GM10266 (cell line): Measurements from ENCODE around the gene MINK1.

Experiments used
- DNase-seq: peaks from one replicate; pipeline ENCODE4 v3.0.0; 2012; ENCODE audit errors: extremely low spot score
- TF ChIP-seq, protein P1 (sequence below): IDR thresholded peaks from 2 replicates; pipeline ENCODE4 v1.5.1; 2012; ENCODE audit warnings: mild to moderate bottlenecking, low read depth; ENCODE audit not compliant: control insufficient read depth, insufficient read depth; ENCODE audit errors: missing control alignments

The MINK1 gene

DNA sequence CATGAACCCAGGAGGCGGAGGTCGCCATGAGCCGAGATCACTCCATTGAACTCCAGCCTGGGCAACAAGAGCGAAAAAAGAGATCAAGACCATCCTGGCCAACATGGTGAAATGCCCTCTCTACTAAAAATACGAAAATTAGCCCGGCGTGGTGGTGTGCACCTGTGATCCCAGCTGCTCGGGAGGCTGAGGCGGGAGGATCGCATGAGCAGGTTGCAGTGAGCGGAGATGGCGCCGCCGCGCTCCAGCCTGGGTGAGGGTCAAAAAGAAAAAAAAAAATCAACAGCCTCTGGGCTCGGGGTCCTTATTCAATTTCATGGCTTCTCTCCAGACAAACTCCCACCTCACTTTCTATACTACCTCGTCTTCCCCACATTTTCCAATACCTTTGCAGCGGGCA, 95.7 kb downstream of the MINK1 start:
- no peak for DNase-seq
- TF ChIP-seq, protein P1, sequence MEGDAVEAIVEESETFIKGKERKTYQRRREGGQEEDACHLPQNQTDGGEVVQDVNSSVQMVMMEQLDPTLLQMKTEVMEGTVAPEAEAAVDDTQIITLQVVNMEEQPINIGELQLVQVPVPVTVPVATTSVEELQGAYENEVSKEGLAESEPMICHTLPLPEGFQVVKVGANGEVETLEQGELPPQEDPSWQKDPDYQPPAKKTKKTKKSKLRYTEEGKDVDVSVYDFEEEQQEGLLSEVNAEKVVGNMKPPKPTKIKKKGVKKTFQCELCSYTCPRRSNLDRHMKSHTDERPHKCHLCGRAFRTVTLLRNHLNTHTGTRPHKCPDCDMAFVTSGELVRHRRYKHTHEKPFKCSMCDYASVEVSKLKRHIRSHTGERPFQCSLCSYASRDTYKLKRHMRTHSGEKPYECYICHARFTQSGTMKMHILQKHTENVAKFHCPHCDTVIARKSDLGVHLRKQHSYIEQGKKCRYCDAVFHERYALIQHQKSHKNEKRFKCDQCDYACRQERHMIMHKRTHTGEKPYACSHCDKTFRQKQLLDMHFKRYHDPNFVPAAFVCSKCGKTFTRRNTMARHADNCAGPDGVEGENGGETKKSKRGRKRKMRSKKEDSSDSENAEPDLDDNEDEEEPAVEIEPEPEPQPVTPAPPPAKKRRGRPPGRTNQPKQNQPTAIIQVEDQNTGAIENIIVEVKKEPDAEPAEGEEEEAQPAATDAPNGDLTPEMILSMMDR, result no peak

DNA sequence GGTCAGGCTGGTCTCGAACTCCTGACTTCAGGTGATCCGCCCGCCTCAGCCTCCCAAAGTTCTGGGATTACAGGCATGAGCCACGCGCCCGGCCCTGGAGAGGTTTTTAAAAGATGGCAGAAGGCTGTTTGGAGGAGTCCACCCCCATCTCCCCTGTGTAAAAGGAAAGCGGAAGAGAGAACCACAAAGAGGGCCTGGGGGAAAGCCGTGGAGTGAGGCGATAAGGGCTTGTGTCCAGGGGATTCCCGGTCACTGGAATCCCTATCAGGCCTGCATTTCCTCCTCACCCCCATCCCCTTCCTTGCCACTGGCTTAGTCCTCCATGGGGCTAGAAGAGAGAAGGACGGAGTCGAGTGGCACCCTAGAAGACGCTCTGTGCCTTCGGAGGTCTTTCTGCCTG, 98.8 kb downstream of the MINK1 start, which contains the start of gene GP1BA:
Gene GP1BA (plus strand): TSS at position 315 of the 400 bp plus-strand sequence. CDS start 328 bp downstream, outside the sequence.
- no peak for DNase-seq
- TF ChIP-seq, protein P1, result no peak

- DNase-seq, result no peak
- TF ChIP-seq, protein P1, result no peak
These were observed 99.6 kb downstream of the MINK1 start for GRCh38 chr17:4932756-4933155.

DNA sequence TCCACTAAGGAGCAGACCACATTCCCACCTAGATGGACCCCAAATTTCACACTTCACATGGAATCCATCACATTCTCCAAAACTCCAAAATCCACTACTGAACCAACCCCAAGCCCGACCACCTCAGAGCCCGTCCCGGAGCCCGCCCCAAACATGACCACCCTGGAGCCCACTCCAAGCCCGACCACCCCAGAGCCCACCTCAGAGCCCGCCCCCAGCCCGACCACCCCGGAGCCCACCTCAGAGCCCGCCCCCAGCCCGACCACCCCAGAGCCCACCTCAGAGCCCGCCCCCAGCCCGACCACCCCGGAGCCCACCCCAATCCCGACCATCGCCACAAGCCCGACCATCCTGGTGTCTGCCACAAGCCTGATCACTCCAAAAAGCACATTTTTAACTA, 100.5 kb downstream of the MINK1 start:
- TF ChIP-seq, protein P1, result no peak
- DNase-seq, result no peak

DNA sequence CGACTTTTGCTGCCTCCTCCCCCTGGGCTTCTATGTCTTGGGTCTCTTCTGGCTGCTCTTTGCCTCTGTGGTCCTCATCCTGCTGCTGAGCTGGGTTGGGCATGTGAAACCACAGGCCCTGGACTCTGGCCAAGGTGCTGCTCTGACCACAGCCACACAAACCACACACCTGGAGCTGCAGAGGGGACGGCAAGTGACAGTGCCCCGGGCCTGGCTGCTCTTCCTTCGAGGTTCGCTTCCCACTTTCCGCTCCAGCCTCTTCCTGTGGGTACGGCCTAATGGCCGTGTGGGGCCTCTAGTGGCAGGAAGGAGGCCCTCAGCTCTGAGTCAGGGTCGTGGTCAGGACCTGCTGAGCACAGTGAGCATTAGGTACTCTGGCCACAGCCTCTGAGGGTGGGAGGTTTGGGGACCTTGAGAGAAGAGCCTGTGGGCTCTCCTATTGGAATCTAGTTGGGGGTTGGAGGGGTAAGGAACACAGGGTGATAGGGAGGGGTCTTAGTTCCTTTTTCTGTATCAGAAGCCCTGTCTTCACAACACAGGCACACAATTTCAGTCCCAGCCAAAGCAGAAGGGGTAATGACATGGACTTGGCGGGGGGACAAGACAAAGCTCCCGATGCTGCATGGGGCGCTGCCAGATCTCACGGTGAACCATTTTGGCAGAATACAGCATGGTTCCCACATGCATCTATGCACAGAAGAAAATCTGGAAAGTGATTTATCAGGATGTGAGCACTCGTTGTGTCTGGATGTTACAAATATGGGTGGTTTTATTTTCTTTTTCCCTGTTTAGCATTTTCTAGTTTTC, 101.2 kb downstream of the MINK1 start:
- DNase-seq, result no peak
- TF ChIP-seq, protein P1, result peak; percentile 45

DNA sequence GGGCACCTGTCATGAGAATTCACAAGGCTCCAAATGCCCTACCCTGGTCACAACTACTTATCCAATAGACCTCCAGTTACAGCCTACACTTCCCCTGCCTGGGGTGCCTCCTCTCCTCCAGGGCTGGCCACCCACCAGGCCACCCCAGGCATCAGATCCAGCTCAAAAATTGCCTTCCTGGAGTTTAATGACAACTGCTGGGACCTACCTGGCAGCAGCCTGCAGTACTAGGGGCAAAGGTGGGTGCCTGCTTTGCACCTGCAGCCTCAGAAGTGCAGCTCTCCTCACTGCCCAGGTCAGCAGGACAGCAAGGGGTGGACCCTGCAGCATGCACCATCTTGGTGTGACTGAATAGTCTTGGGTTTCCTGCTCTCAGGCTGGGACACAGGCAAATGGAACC, 102.5 kb downstream of the MINK1 start:
- TF ChIP-seq, protein P1, result no peak
- no peak for DNase-seq

DNA sequence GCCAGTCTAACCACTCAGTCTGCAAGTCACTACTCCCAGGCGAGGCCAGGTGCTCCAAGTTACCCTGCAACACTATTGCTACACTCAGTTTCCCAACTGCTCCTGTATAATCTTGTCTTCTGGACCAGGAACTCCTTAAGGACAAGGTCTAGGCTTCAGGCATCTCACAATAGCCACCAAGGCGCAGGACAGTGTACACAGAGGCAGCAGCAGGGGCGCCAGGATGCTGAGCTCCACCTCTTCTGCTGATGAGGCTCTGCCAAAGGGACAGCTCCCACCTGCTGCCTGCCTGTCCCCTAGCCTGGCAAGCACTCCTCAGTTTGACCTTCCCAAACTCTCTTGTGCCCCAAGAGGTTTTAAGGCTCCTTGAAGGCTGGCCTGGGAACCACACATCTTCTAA, 103.3 kb downstream of the MINK1 start:
- TF ChIP-seq, protein P1, result no peak
- DNase-seq, result no peak
